ENCODE results near the gene SH3RF2.
A peak's percentile ranks its signal among the peaks of the same experiment; 100 is the strongest.

Gene SH3RF2

DNA sequence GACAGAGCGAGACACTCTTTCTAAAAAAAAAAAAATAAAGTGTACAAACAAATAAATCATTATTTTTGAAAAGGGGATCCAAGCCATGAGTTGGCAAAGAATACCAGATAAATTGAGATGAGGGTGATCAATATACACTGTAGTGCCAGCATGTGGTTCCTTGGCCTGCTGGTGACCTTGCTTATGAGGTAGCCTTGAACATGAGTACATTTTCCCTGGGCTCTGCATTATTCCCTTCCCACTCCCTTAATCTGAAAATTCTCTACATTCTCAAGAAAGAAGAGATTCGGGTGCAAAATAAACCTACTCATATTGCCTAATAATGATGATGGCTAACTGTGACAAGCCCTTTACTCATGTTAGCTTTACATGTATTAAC, 33.3 kb downstream of the SH3RF2 start:
- Histone ChIP-seq H3K4me3 (no peak overlapping the region), H3K27ac (no peak overlapping the region)
- TF ChIP-seq, protein P1, sequence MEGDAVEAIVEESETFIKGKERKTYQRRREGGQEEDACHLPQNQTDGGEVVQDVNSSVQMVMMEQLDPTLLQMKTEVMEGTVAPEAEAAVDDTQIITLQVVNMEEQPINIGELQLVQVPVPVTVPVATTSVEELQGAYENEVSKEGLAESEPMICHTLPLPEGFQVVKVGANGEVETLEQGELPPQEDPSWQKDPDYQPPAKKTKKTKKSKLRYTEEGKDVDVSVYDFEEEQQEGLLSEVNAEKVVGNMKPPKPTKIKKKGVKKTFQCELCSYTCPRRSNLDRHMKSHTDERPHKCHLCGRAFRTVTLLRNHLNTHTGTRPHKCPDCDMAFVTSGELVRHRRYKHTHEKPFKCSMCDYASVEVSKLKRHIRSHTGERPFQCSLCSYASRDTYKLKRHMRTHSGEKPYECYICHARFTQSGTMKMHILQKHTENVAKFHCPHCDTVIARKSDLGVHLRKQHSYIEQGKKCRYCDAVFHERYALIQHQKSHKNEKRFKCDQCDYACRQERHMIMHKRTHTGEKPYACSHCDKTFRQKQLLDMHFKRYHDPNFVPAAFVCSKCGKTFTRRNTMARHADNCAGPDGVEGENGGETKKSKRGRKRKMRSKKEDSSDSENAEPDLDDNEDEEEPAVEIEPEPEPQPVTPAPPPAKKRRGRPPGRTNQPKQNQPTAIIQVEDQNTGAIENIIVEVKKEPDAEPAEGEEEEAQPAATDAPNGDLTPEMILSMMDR (IDR thresholded peaks at IDR 0.05): no peak
- DNase-seq (ENCODE audit: low spot score): no peak

DNA sequence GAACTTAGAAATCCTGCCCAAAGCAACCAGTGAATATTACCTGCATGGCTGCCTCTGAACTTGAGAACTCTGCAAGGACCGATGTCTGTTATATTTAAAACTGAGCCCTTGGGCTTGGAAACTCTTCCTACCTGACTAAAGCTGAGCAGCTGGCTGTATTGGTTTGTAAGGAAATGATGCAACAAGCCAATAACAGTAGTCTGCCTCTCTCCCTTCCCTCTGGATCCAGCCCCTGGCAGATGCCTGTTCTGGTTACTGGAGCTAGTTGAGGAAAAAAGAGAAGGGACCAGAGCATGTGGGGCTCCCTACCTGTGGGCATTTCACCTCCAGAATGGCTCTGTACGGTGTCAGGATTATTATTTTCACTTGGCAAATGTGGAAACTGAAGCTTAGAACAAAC, 34.7 kb downstream of the SH3RF2 start:
- Histone ChIP-seq H3K4me3 (no peak overlapping the region), H3K27ac (no peak overlapping the region)
- TF ChIP-seq, protein P1 (IDR thresholded peaks at IDR 0.05): no peak
- DNase-seq (ENCODE audit: low spot score): no peak

DNA sequence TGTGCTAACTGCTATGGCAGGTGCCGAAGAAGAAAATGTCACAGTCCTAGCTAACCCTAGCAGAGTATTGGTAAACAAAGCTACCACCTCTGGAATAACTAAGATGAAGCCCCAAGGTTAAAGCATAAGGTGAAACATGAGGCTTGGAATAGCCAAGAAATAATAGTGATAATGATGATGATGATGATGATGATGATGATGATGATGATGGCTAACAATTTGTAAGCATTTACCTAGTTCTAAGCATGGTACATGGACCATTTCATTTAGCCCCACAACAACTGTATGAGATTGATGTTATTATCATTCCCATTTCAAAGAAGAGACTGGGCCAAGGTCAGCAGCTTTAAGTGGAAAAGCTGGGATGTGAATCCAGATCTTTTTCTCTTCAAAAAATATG, 35.3 kb downstream of the SH3RF2 start:
- TF ChIP-seq, protein P1 (IDR thresholded peaks at IDR 0.05): no peak
- Histone ChIP-seq H3K4me3 (no peak overlapping the region), H3K27ac (no peak overlapping the region)
- DNase-seq (ENCODE audit: low spot score): no peak

DNA sequence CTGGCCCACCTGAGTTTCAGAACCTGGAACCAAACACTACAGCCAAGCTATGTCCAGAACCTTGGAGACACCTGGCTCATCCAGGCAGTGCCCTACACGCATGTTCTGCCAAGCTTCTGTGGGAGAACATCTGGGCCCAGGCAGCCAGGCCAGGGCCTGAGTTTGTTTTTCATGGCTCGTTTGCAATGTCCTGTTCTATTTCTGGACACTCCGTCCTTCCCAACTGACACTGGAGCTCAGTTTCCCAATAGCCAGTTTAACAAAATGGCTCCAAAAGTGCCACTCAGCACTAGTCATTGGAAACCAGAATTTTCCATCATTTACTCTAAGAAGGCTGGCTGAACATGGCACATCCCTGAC, 38.6 kb downstream of the SH3RF2 start:
- TF ChIP-seq, protein P1 (IDR thresholded peaks at IDR 0.05): no peak
- peak overlapping the region; percentile 31 for H3K4me3 ChIP-seq
- peak; percentile 83 for DNase-seq (ENCODE audit: low spot score)
- H3K27ac ChIP-seq: peak overlapping the region; percentile 69 to 92

DNA sequence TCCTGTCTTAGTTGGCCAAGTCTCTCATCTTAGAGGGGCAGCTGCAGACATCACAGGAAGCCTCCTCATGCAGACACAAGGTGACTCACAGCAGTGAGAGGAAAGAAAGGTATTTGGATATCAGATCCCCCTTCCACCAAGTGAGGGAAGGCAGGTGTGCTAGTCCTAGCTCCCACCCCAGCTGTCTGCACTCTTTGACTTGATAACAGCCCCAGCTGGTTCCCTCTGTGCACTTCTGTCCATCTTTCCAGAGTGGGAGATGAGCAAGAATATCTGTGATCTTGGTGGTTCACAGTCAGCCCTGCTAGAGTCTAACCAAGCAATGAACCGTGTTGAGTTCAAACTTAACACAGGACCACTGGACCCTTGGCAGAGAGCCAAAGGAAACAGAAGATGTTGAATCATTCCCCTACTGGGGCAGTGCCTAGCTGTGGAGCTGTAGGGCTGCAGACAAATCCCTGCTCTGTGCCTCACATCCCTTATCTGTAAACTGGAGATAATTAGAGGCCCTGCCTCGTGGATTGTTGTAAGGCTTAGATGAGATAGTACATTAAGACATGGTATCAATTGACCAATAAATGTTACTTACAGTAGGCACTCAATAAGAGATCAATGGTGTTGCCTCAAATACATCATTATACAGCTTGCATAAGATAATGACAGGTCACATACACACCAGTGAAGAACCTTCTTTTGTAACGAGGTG, 39.1 kb downstream of the SH3RF2 start:
- no peak for DNase-seq (ENCODE audit: low spot score)
- Histone ChIP-seq H3K4me3 (peak overlapping the region; percentile 31), H3K27ac (peak overlapping the region; percentile 69 to 92)
- TF ChIP-seq, protein P1 (IDR thresholded peaks at IDR 0.05): no peak

DNA sequence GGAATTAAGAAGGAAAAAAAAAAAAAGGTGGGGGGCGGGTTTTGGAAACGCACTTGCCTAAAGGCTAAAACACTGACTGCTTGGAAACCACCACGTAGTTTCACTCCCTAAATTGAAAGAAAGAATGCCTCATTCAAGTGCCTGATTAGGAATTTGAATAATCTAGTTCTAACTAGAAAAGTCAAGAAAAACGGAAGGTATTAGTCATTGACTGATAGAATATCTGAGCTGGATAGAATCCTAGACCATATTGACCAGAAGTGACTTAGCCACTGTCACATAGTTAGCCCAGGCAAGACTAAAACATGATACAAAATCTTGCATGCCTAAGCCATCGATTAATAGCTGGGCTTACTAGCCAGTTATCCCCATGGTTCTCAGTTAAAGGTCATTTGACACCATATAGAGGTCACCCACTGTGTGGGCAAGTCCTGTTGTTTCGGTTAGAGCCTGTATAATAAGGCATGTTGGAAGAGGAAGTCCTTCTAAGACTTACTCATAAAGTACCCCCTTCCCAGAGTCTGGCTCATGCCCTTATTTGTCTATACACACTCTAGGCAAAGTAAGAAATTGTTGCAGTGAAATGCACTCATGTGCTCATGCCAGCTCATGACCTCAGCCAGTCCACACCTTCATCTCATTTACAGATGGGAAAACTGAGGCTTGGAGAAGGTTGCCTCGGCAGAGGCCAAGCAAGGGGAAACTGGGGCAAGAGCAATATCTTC, 40.2 kb downstream of the SH3RF2 start:
- TF ChIP-seq, protein P1 (IDR thresholded peaks at IDR 0.05): no peak
- Histone ChIP-seq H3K4me3 (no peak overlapping the region), H3K27ac (peak overlapping the region; percentile 43 to 69)
- DNase-seq (ENCODE audit: low spot score): no peak

DNA sequence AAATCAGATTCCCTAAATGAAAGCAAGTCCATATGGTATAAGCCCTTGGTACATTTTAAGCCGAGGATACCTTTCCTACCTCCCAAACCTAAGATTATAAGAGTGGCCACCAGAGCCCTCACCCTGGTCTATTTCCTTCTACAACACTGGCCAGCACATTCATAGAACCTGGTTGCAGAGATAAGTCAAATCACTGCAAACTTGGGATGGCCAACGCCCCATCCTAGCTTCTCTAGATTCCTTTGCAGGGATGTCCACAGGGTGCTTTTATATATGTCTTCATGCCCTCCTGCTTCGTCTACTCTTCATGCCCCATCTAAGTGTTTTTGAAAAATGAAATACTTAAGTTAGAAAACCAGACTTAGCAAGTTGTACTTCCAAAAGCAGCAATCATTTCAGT, 41.8 kb downstream of the SH3RF2 start:
- no peak overlapping the region for H3K4me3 ChIP-seq
- TF ChIP-seq, protein P1 (IDR thresholded peaks at IDR 0.05): no peak
- no peak overlapping the region for H3K27ac ChIP-seq
- no peak for DNase-seq (ENCODE audit: low spot score)
